GM10266 (cell line): ENCODE measurements around the gene INPP4A.

Experiments used
- DNase-seq: peaks from one replicate; pipeline ENCODE4 v3.0.0; 2012; ENCODE audit errors: extremely low spot score
- TF ChIP-seq, protein P1 (sequence below): IDR thresholded peaks from 2 replicates; pipeline ENCODE4 v1.5.1; 2012; ENCODE audit warnings: mild to moderate bottlenecking, low read depth; ENCODE audit not compliant: control insufficient read depth, insufficient read depth; ENCODE audit errors: missing control alignments

INPP4A gene

DNA sequence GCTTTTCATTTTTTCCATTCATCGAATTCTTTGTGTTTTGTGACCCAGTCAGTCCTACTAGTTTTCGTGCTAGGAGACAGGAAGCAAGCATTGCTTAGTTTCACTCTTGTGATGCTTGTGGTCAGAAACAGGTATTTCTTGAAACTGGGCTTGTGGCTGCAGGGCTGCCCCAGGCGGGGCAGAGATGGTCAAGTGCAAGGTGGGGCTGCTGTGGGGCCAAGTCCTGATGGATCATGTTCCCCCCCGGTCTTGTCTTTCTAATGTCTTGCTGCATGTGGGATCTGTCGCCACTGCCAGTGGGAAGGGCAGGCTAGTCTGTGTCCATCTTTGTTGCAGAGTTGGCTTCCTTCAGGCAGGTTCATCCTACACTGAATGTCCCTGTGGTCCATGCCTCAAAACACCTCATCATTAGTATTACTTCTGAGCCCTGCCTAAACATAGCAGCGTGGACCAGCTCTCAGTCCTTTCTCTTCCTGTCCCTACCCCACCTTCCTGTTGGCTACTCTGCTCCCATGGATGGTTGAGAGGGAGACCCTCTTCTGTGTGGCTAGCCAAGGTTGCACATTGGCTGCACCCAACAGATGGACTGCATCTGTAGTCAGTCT lies 38.7 kb downstream of the INPP4A start:
- DNase-seq: peak; percentile 59
- TF ChIP-seq, protein P1, sequence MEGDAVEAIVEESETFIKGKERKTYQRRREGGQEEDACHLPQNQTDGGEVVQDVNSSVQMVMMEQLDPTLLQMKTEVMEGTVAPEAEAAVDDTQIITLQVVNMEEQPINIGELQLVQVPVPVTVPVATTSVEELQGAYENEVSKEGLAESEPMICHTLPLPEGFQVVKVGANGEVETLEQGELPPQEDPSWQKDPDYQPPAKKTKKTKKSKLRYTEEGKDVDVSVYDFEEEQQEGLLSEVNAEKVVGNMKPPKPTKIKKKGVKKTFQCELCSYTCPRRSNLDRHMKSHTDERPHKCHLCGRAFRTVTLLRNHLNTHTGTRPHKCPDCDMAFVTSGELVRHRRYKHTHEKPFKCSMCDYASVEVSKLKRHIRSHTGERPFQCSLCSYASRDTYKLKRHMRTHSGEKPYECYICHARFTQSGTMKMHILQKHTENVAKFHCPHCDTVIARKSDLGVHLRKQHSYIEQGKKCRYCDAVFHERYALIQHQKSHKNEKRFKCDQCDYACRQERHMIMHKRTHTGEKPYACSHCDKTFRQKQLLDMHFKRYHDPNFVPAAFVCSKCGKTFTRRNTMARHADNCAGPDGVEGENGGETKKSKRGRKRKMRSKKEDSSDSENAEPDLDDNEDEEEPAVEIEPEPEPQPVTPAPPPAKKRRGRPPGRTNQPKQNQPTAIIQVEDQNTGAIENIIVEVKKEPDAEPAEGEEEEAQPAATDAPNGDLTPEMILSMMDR: no peak

DNA sequence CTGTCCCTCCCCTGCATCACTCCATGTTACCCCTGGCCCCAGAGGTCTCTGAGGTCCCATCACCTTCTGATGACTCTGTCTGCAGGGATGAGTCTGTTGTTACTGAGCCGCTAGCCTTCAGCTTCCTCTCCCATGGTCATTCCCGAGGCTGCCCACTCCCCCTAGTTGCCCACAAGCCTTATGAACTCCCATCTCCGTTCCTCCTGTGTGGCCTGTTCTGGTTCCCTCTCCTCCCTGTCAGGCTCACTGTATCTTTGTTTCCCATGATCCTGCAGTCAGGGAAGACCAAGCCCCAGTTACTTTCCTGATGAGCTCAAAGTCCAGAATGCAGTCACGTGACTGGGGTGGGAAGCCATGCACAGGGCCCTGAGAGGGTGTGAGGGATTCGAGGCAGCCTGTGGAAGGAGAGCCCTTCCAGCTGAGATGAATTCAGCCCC lies 39.5 kb downstream of the INPP4A start:
- TF ChIP-seq, protein P1: no peak
- DNase-seq: no peak

DNA sequence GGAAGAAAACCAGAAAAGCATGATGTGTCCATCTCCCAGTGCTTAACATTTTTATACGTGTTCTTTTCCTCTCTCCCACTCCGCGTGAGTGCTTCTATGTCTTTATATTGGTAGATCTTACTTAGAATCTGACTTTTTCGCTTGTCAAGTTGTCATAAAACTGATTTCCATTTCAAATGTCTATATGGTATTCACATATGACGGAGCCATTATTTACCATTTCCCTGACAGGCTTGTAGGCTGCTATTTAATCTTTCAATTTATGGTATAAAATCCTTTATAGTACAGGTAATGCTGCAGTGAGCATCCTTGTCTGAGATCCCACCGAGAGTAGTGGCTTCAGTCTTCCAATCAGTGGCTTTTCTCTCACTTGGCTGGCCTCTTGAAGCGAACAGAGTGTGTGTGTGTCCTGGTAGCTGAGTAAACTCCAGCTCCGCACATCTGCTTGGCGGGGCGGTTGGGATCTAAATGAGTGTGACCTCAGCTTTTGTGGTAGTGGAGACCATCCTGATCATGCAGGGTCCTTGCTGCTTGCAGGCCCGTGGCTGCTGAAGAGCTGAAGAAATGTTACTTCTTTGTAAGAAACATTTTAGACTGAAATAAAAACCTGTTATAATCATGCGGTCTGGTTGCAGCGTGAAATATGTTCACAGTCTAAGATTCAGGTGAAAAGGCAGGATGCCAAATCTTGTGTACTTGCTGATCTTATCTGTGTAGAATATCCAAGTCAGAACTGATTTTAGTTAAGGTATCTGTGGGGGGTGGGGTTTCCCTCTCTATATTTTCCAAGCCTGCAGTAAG lies 40.2 kb downstream of the INPP4A start:
- TF ChIP-seq, protein P1: no peak
- no peak for DNase-seq

DNA sequence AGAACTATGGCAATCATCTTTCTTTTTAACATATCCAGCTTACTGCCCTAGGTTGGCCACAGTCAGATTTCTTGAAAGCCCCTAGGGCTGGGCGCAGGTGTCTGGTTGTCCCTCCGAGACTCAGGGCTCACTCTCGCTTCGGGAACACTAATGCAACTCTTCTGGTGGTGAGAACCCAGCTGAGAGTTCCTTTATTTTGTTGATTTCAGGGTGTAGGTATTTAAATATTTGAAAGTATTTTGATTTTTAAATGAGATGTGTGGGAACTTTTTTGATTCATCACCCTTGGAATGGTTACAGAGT lies 40.7 kb downstream of the INPP4A start:
- TF ChIP-seq, protein P1: no peak

DNA sequence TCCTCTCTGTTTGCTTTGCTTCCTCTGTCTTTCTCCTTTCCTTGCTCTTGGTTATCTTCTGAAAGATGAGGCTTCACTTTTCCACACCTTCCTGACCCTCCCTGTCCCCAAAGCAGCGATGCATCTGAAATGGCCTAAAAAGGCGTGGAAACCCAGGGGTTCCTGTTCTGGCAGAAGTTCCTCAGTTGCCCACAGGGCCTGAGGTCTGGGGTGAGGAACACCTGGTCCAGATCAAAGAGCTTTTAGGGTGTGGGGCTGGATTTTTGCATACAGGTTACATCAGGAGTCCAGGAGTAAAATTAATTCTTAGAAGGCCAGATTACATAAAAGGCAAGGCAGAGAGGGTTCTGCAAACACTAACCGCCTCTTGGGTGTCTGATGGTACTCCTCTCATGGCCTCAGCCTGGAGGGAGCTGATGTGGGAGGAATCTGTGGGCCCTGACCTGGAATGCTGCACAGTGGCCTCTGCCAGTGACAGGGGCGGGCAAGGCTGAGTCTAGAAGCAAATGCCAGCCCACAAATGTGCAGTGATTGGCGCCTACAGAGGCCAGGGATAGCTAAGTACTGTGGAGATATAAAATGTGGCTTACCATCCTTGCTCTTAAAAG lies 41.8 kb downstream of the INPP4A start:
- no peak for DNase-seq
- TF ChIP-seq, protein P1: no peak

More for the DNA sequence above, 40.7 kb downstream of the INPP4A start:
- no peak for DNase-seq

DNA sequence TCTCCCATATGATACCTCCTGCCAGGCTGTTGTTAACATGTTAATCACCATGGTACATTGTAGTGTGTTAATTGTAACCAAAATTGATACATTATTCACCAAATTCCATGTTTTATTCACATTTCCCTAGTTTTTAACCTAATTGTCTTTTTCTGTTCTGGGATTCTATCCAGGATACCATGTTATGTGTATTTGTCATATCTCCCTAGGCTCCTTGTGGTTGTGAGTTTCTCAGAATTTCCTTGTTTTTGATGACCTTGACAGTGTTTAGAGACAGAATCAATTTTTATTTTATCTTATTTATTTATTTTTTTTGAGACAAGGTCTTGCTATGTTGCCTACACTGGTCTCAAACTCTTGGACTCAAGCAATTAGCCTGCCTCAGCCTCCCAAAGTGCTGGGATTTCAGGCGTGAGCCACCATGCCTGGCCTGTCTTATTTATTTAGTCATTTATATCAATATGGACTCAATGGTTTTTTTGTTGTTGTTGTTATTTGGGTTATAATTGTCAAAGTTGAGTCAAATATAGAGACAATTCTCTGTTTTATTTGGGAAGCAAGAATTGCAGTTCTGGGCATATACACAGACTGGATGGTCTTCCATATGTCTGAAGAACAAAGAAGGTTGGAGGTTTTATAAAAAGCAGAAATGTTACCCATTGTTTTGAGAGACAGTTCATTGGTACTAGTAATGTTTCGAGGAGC lies 42.6 kb downstream of the INPP4A start:
- TF ChIP-seq, protein P1: no peak
- no peak for DNase-seq
